ENCODE results near the gene SAE1. TPM values are rescaled to one million over a fixed set of nuclear protein-coding genes. Genes with fewer than 3 reads are reported as not detected.

SAE1 gene
- total and polyA plus RNA-seq, 2 of the 4 experiments (the other 2 are of a cell fraction): 165 to 184 TPM

DNA sequence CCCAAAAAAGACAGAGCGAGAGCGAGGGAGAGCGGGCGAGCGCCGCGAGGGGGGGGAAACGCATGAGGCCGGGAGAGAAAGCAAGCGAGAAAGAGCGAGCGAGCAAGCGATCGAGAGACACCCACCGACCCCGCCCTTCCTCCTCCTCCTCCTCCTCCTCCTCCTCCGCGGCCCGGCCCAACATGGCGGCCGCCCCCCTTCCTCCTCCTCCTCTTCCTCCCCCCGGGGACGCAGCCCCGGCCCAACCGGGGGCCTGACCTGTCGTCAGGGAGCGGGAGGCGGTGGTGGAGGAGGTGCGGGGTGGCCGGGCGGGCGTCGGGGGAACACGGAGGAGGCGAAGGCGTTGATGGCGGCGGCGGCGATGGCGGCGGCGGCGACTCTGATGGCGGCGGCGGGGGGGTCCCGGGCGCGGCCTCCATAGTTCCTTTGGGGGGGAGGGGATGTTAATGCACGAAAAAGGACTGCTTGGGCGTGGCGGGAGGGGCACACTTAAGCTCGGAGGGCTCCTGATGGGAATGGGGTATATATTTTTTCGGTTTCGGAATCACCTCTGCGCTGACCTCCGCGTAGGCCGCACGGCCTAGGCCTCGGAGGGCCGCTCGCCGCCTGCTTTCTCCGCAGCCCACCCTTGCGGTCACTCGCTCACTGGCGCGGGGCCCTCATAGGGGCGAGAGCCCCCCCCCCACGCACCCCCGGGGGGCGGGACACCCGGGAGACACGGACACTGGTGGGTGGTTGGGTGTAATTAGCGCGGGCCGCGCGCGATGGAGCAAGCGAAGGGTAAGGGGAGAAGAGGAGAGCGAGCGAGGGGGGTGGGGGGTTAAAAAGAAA is 18.3 kb upstream of the SAE1 start:
- Histone ChIP-seq H3K9me3 (ENCODE audit: control insufficient read depth, insufficient read depth, low read length) (no peaks in the 10 kb centered on the region), H4K91ac (ENCODE audit: insufficient read depth, low read depth, low read length) (peak overlapping the region; percentile 95), H2BK120ac (ENCODE audit: low read depth, low read length) (peak overlapping the region; percentile 62), H3K9ac (ENCODE audit: low read depth, low read length) (peak overlapping the region; percentile 100), H3K14ac (replicated peaks; ENCODE audit: low read depth, low read length) (peak overlapping the region; percentile 100), H3K79me1 (ENCODE audit: low read depth in 1 of 2, low read length in 2 of 2) (peaks cover 14 to 47% of the 10 kb centered on the region in 2 experiments), H3K4me3 (ENCODE audit: insufficient read depth, low read depth, low read length) (peak overlapping the region; percentile 77), H2AK5ac (ENCODE audit: low read depth, low read length) (peak overlapping the region; percentile 98), H3K9me1 (ENCODE audit: insufficient read depth, low read length) (no peaks in the 10 kb centered on the region), H4K20me1 (ENCODE audit: insufficient read depth, low read length) (peaks cover 12% of the 10 kb centered on the region), H4K8ac (ENCODE audit: low read depth in 2 of 2, low read length in 2 of 2) (peak overlapping the region; percentile 96 to 99), H3K4me1 (ENCODE audit: control insufficient read depth, insufficient read depth, low read length) (peaks cover 12% of the 10 kb centered on the region), H2AFZ (replicated peaks; ENCODE audit: low read length, poor library complexity) (peak overlapping the region; percentile 85), H3K36me3 (ENCODE audit: control insufficient read depth, insufficient read depth, low read length) (peaks cover 2% of the 10 kb centered on the region), H3K4me2 (ENCODE audit: low read depth, low read length) (peak overlapping the region; percentile 75), H3K18ac (ENCODE audit: low read depth, low read length) (peak overlapping the region; percentile 76), H2BK15ac (ENCODE audit: low read depth, low read length) (peak overlapping the region; percentile 42; the same call in 1 of the 3 replicates), H2BK5ac (ENCODE audit: low read depth, low read length, poor library complexity, severe bottlenecking) (peak overlapping the region; percentile 98), H2BK20ac (ENCODE audit: low read depth, low read length) (no peak overlapping the region), H3K27ac (ENCODE audit: insufficient read depth, low read length) (peak overlapping the region; percentile 96), H3K56ac (ENCODE audit: extremely low read depth, insufficient read depth, low read length) (peak overlapping the region; percentile 99), H3K4ac (ENCODE audit: low read depth, low read length) (peak overlapping the region; percentile 98), H4K5ac (ENCODE audit: low read depth, low read length) (peak overlapping the region; percentile 95), H3K27me3 (ENCODE audit: control insufficient read depth, insufficient read depth, low read length) (no peaks in the 10 kb centered on the region), H3K23ac (ENCODE audit: low read depth, low read length) (peak overlapping the region; percentile 99), H2AK9ac (replicated peaks; ENCODE audit: low read depth, low read length, poor library complexity) (peak overlapping the region; percentile 100)
- no peak for TF ChIP-seq RCOR1 (IDR thresholded peaks at IDR 0.05; ENCODE audit: insufficient replicate concordance, low read length)
- peak; percentile 76 for TF ChIP-seq POLR2A (IDR thresholded peaks at IDR 0.05; ENCODE audit: low read depth, low read length)
- TF ChIP-seq MXI1 (IDR thresholded peaks at IDR 0.05; ENCODE audit: borderline replicate concordance, low read depth, low read length): peak; percentile 40; the same call in 1 of the 2 replicates
- TF ChIP-seq FOS (IDR thresholded peaks at IDR 0.05; ENCODE audit: low read depth, low read length): no peak
- TF ChIP-seq MAZ (IDR thresholded peaks at IDR 0.05; ENCODE audit: borderline replicate concordance, low read depth, low read length): peak; percentile 75; the same call in 1 of the 2 replicates
- TF ChIP-seq BHLHE40 (IDR thresholded peaks at IDR 0.05; ENCODE audit: low read depth, low read length): no peak
- TF ChIP-seq SMC3 (IDR thresholded peaks at IDR 0.05; ENCODE audit: low read depth, low read length): no peak
- no peak for TF ChIP-seq NFE2L2 (IDR thresholded peaks at IDR 0.05; ENCODE audit: low read depth, low read length)
- no peak for TF ChIP-seq USF2 (IDR thresholded peaks at IDR 0.05; ENCODE audit: low read depth, low read length)
- TF ChIP-seq RAD21 (IDR thresholded peaks at IDR 0.05; ENCODE audit: low read length): no peak
- no peak for TF ChIP-seq CEBPB (IDR thresholded peaks at IDR 0.05; ENCODE audit: low read depth, low read length)
- TF ChIP-seq MAFK (IDR thresholded peaks at IDR 0.05; ENCODE audit: low read depth, low read length): no peak
- BruUV-seq (replicated peaks): no TSS peak
- intact Hi-C loops (cut with micrococcal nuclease) (loop anchor here (5.0 kb wide), 2 partner anchors 35 to 75 kb away; no protein-coding TSS in a partner anchor), dilution Hi-C loops (cut with HindIII; ENCODE audit: low sequenced_read_pairs, unreplicated experiment) (no loop called here), in situ Hi-C loops (cut with MboI; ENCODE audit: low sequenced_read_pairs) (no loop called here)
- peak; percentile 85 for DNase-seq
- 0% methylated on average over 9 of the region's 85 CpGs; no CpG with 5 or more reads in 1 of the 2 experiments for WGBS, 2 experiments (ENCODE audit: extremely low coverage in 2 of 2, insufficient read length in 1 of 2)
- ChIA-PET CTCF (interaction anchor here (0.5 to 1.6 kb wide), 3 partner anchors 27 to 38 kb away, joined by 3 to 9 read pairs (median 4); no protein-coding TSS in a partner anchor), POLR2A (ENCODE audit: unreplicated experiment) (interaction anchor here (0.6 kb wide), 1 partner anchor 205 kb away, joined by 3 read pairs; no protein-coding TSS in a partner anchor)
- ATAC-seq (ENCODE audit: low read depth): peak; percentile 56

All from IMR-90 (cell line).